Astrocyte of the spinal cord (primary cell): ENCODE data around the gene PEX6.

Experiments
- DNase-seq: peaks from one replicate; pipeline ENCODE4 v3.0.0; 2011; ENCODE audit warnings: low read depth, low spot score
- H3K4me3 ChIP-seq: 2 replicates; pipeline ENCODE4 v1.5.1; 2011; ENCODE audit warnings: low read depth, mild to moderate bottlenecking, low read length, moderate library complexity
- in situ Hi-C: cut with HindIII; loops from 2 replicates; pipeline ENCODE4 v1.10.0; 2017; ENCODE audit warnings: low sequenced_read_pairs
- TF ChIP-seq, protein P1 (sequence below): IDR thresholded peaks from 2 replicates; pipeline ENCODE4 v1.5.1; 2012; ENCODE audit warnings: low read depth, mild to moderate bottlenecking, low read length, inconsistent platforms

PEX6 gene

DNA sequence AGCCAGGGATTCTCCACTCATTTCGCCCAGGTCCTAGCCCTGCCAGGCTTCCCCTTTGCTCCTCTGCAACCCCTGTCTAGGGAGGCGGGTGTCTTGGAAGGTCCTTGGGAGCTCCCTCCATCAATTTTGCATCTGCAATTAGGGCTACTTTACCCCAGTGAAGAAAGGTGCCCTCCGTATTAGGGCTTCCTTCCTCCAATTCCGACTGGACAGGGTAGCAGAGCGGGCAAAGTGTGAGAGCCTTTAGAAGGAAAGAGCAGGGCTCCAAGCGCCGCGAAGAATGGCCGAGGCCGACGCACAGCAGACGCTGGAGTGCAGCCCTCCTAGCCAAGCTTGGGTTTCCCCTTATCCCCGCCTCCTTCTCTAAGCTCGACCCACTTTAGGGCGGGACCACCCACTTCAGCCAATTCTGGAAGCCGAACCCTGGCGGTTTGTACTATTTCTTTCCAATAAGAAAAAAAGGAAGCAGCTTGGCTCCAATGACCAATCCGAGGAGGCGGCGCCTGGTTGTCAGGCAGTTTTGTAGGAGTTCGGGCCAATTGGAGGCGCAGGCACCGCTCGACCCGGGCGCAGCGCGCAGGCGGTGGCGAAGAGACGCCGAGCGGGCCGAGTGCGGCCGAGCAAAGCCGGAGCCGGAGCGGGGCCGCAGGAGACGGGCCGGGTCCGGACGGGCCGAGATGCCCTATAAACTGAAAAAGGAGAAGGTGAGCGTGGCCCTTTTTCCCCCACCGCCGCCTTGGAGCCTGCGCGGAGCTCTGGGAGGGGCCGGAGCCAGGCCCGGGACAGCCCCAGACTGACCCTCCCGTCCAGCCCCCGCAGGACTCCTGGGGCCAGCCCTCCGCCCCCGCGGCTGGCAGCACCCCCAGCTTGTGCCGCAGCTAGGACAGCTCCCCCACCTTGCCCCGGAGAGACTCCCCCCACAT is 5.3 kb upstream of the PEX6 start, which contains the start of gene PPP2R5D:
Gene PPP2R5D (plus strand): TSS at position 570 of the 923 bp plus-strand sequence. CDS start 108 bp downstream, at position 678.
- in situ Hi-C loops, result no loop called here
- peak; percentile 100 for DNase-seq

DNA sequence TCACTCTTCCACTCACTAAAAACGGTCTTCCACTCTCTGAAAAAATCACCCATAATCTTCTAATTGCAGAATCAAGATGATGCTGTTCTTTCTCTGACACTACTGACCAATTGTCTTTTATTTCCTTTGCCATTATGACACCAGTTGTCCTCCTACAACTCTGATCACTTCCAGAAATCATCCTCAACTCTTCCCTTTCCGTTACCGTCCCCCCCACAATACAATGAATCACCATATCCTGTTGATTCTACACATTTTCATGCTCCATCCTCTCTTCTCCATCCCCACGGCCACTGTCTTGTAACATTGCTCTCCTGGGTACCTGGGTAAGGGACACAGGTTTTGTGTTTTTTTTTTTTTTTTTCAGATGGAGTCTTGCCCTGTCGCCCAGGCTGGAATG is 2.9 kb upstream of the PEX6 start:
- in situ Hi-C loops, result no loop called here
- no peak for DNase-seq
- TF ChIP-seq, protein P1, sequence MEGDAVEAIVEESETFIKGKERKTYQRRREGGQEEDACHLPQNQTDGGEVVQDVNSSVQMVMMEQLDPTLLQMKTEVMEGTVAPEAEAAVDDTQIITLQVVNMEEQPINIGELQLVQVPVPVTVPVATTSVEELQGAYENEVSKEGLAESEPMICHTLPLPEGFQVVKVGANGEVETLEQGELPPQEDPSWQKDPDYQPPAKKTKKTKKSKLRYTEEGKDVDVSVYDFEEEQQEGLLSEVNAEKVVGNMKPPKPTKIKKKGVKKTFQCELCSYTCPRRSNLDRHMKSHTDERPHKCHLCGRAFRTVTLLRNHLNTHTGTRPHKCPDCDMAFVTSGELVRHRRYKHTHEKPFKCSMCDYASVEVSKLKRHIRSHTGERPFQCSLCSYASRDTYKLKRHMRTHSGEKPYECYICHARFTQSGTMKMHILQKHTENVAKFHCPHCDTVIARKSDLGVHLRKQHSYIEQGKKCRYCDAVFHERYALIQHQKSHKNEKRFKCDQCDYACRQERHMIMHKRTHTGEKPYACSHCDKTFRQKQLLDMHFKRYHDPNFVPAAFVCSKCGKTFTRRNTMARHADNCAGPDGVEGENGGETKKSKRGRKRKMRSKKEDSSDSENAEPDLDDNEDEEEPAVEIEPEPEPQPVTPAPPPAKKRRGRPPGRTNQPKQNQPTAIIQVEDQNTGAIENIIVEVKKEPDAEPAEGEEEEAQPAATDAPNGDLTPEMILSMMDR, result no peak
- no peak overlapping the region for H3K4me3 ChIP-seq

More for the DNA sequence above, 5.3 kb upstream of the PEX6 start, which contains the start of gene PPP2R5D:
- peak within 1 kb of the TSS; percentile 73 for H3K4me3 ChIP-seq
- TF ChIP-seq, protein P1, result no peak

DNA sequence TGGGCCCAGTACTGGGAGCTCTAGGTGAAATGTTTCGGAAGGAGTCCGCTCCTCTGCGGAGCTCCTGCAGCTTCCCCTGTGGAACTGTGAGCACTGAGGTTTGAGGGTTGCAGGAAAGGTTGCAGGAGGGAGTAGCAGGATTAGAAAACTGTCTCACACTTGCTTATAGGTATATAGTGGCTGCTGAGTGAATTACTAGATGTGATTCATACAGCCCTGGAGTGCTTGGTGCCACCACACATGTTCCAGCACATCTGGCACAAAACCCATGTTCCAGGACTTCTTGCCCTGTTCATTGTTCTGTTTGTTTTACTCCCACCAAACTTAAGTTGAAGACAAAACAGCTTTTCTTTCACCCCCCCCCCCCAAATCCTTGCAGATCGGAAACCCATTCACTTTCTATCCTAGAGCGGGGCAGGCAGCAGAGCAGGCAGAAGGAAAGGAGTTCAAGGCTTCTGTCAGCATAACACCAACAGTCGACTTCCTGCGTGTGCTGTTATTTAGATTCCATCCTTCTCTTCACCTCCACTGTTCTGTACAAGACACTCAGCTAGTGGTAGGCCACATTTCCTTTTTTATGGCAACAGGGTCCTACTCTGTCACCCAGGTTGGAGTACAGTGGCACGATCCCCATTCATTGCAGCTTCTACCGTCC is 669 bp upstream of the PEX6 start:
- TF ChIP-seq, protein P1, result no peak
- peak overlapping the region; percentile 73 for H3K4me3 ChIP-seq
- peak; percentile 48 for DNase-seq
- in situ Hi-C loops, result no loop called here

DNA sequence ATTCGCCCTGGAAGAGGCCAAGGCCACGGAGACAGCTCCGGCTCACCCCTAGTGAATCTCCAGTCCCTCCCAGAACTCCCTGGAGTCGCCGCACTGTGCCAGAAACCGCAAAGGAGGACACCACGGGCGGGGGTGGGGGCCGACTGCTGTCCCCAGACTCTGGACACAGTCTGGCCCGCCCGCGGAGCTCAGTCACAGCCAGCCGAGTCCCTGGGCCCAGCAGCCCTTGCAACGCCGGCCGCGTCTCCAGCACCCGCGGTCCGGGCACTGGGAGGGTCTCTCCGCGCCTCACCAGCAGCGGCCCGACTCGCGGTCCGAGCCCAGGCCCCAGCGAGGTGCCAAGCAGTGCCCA is 518 bp downstream of the PEX6 start:
- peak overlapping the region; percentile 73 for H3K4me3 ChIP-seq
- in situ Hi-C loops, result no loop called here
- TF ChIP-seq, protein P1, result no peak
- DNase-seq, result no peak

DNA sequence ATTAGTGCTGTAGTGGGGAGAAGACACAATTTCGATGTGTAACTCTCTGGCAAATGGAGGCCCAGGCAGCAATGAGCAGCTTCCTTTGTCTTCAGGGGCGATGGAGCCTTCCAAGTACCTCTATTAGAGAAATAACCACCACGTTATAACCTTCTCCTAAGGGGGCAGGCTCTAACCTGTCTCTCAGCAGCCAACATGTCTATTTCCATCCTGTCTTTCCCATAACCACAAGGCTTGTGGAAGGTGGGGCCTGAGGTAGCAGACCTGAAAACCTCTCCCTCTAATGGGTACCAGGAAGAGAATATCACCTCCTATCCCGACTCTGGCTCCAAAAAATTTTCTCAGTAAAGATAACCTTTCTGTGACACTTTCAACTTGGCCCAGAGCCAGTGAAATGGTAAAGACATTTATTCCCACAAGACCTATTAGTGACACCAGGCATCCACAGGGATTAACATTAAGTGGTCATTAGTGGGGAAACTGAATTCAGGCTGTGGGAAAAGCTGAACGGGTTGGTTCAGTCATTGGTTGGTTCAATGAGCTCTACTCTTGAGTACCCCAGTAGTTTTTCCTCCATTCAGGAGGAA is 4.0 kb downstream of the PEX6 start:
- no peak for DNase-seq
- in situ Hi-C loops, result no loop called here

DNA sequence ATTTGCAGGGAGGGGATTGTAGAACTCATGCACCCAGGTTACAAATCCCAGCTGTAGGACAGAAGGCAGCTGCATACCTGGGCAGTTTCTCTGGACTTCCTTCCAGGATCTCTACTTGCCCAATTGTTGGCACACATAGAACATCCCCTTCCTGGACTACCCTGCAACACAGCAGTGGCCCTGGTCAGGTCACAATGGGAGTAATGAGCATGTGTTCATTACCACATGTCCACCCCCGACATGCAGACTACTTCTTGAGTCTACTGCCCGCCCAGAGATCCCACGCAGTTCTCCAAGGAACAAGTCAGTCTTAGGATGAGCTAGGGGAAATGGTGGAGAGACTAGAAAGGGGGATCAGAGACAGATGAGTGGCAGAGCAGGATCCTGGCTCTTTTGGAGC is 5.1 kb downstream of the PEX6 start:
- TF ChIP-seq, protein P1, result no peak
- no peak overlapping the region for H3K4me3 ChIP-seq
- no peak for DNase-seq
- in situ Hi-C loops, result no loop called here

More for the DNA sequence above, 4.0 kb downstream of the PEX6 start:
- TF ChIP-seq, protein P1, result no peak
- H3K4me3 ChIP-seq, result no peak overlapping the region
